ENCODE data around the gene TRABD.

DNA sequence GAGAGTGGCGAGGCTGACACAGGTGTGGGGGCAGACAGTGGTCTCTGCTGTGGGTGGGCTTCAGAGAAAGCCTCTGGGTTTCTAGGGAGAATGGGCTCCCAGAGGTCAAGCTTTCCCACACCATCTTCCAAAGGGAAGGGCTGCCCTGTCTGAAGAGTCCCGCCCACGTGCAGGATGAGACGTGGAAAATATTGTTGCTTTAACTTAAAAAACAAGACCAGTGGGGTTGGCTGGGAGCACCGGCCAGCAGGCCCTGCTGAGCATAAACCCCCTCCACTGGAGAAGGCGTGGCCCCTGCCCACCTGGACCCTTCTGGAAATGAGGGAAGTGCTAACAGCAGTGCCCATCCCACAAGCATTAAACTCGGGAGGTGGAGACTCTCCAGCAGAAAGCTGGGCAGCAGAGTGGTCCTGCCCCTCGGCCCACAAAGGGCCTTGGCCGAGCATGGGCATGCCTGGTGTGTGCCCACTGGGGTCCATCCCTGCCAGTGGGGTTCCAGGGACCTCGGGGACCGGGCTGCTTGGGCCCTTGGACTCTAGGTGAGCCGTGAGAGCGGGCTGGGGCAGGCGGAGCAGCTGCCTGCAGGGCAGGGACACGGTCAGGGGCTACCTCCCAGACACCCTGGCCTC is 30.5 kb downstream of the TRABD start:
- TF ChIP-seq POLR2A (IDR thresholded peaks at IDR 0.05; ENCODE audit: low read length), result no peak
- no peak for TF ChIP-seq GATA1 (IDR thresholded peaks at IDR 0.05; ENCODE audit: low read depth, low read length)

All from erythroblast (primary cell).